OCI-M2 (cell line): Measurements from ENCODE around the gene RAPGEF5.

ENCODE experiments used
- DNase-seq: peaks from one replicate; lab custom pipeline; 2025; ENCODE audit not compliant: unreplicated experiment; lab: John Stamatoyannopoulos, UW

Gene RAPGEF5, protein sequence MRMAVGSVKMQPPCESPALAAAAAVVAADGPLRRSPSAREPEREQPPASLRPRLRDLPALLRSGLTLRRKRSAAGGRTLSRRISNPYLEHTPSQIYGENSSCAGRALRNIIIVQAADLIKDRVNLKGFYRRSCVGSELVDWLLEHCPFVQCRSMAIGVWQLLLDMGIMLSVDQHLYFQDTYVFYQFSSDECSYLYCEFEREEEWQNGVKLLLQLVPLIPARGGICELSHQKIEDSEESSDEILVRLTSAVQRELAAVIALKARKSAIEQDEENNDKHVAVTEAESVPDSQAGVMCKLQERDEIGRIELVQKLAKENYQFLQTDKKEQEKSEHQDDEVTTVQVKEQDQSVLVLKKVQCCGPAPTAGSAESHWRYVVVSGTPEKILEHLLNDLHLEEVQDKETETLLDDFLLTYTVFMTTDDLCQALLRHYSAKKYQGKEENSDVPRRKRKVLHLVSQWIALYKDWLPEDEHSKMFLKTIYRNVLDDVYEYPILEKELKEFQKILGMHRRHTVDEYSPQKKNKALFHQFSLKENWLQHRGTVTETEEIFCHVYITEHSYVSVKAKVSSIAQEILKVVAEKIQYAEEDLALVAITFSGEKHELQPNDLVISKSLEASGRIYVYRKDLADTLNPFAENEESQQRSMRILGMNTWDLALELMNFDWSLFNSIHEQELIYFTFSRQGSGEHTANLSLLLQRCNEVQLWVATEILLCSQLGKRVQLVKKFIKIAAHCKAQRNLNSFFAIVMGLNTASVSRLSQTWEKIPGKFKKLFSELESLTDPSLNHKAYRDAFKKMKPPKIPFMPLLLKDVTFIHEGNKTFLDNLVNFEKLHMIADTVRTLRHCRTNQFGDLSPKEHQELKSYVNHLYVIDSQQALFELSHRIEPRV

DNA sequence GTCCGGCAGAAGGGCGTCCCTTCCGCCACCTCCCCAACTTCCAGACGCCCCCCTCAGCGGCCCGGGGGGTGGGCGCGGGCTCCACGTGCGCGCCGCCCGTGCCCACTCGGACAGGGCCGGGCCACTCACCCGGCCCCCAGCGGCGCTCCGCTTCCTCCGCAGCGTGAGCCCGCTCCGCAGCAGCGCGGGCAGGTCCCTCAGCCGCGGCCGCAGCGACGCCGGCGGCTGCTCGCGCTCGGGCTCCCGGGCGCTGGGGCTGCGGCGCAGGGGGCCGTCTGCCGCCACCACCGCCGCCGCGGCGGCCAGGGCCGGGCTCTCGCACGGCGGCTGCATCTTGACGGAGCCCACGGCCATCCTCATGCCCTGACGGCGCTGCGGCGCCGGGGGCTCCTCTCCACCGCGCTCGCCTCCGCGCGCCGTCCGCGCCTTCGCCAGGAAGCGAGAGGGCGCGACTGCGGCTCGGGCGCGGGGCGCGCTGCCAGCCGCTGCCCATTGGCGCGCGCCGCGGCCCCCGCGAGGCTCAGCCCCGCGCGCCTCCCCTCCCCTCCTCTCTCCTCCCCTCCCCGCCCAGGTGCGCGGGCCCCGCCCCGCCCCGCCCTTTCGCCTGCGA lies at the start of gene RAPGEF5:
TSS of gene RAPGEF5 (minus strand) at position 454 of the 610 bp plus-strand sequence. CDS start at position 360, 94 bp downstream.
- no peak for DNase-seq

DNA sequence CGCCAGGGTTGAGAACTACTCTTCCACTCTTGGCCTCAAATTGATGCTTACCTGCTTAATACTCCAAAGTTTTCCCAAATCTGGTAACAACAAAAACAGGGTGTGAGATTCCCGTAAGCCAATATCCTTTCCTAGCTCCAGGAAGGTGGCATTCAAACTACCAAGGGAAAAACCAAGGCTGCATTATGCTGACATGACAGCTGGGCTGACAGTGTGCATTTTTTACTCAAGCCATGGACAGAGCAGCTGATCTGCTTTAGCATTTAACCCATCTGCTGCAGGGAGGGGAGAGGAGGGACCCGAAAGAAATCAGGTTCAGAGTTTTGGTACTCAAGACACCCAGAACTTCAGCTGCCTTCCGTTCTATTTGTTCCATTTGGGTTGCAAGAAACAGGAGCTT lies 49.8 kb upstream of the RAPGEF5 start:
- DNase-seq, result no peak

DNA sequence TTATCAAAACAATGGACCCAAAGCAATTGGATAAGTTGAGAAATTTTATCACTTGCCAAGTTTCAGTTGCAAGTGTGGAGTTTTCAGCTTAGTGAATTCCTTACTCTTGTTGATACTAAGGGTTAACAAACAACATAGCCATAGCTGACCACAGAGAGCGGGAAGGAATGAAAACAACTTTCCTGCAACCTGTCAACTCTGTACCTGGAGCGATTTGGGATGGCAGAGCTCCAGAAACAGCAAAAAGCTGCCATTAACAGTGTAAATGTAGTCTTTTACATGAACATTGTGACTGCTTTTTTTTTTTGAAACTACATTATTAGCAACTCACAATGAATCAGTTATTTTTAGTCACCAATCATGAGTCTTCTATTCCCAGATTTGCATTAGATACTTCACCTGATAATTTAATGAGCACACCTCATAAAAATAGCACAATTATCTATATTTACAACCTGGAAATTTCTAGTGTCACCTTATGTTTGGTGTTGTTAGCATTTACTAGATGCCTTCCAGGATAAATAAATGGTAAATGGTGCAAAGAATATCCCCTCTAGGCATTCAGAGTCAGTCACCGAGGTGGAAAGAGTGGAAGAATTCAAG lies 47.6 kb upstream of the RAPGEF5 start:
- DNase-seq, result no peak

DNA sequence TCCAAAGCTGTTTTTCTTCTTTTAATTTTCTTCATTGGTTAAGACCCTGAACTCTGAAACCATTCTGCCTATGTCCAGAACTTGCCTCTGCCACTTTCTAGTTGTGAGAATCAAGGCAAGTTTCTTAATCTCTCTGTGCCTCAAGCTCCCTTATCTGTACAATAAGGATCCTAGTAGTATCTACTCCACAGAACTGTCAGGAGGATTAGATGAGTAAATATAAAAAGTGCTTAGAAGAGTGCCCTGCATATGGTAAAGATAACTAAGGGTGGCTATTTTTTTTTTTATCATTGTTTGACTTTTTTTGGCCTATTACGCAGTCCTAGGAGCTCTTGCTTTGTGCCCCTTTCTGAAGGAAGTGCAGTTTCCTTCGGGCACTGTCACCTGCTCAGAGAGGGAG lies 46.4 kb upstream of the RAPGEF5 start:
- no peak for DNase-seq

DNA sequence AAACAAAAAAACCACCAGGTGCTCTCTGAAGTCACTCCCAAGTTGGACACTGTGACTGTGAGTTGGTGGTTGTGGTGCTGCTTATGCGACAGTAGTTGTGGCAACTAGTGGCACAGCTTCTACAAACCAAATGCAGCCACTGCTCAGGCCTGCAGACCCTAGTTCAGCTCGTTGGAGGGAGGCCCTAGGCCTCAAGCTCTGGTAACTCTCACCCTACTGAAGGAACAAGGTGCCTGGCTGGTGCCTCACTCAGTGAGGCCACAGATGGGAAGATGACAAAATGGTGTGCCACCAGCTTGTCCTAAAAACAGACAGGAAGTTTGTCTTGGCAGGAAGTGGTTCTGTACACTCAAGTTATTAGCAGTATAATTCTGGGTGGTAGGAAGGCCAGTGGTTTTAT lies 45.3 kb upstream of the RAPGEF5 start:
- no peak for DNase-seq

DNA sequence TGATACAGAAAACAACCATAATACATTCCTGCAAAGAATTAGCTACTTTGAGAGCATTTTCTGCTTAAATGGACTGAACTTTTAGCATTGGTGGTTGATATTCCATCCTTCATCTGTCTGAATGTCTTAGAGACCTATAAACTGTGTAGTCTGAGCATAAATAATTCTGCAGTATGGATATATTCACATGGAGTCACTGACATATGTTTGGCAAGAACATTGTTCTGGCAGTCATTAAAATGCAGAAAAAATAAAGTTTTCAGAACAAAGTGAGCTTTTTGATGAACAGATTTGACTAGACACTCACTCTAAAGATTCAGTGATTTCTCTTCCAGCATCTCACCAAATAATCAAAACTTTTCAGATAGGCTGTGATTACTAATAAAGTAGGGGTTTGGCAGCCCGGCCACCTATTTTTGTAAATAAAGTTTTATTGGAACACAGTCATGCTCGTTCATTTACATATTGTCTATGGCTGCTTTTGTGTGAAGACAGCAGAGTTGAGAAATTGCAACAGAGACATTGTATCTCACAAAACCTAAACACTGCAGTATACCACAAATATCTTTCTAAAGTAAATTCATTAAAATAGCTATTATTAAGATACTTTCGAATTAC lies 44.1 kb upstream of the RAPGEF5 start:
- DNase-seq, result no peak

DNA sequence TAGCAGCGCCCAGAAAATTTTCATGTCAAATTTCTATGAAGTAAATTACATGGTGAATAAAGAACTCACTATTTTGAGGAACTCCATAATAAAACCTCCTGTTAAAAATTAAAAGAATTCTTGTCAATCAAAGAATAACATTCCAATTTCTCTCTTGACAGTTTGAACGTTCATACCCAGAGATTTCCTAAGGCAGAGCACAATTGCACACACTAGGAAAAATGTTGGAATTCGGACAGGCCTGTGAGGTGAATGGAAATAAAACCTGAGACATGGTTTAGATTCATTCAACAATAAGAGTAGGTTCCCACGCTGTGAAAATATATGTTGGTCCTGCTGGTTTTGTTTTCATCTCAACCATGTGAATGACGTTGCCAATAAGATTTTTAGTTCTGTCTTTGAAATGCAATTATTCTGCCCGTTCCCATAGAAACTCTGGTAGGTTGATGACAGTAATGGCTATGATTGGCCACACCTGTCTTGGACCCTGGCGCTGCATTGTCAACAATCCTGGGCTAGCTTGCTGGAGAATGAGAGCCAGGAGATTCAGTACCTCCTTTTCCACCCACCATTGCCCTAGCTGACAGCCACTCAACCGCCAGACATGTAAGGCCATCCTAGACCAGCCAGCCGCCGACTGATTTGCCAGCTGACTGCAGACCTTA lies 43.3 kb upstream of the RAPGEF5 start:
- no peak for DNase-seq

DNA sequence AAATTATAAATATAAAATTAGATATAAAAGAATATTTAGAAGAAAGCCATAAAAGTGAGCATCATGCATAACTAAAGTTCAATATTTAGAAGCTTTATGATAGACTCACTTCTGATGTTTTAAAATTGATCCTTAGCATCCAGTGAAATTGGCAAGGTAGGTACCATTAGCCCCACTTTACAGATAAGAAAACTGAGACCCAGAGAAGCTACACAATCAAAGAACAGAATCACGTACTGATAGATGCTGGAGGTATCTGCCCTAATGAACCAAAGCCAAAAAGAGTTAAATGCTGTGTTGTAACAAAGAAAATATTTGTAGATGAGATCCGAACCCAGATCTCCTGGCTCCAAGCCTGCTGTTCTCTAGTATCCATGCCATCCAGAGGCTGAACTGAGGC lies 42.6 kb upstream of the RAPGEF5 start:
- DNase-seq, result no peak

DNA sequence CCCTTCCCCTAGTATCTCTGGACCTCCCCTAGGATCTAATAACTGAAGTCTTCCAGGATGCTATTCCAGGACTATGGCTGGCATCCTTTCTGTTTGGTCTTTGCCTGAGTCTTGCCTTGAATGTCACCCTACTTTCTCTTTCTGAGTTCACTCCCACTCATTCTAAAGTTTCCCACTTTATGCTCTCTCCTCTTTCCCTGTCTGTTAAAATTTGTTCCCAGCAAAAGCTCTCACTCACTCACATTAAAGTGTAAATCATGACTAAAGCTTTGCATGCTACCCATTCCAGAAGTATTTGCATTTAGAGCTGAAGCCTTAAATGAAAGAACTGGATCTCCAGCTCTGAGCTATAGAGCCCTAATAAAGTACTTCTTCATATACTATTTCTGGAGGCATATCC lies 42.1 kb upstream of the RAPGEF5 start:
- DNase-seq, result no peak

DNA sequence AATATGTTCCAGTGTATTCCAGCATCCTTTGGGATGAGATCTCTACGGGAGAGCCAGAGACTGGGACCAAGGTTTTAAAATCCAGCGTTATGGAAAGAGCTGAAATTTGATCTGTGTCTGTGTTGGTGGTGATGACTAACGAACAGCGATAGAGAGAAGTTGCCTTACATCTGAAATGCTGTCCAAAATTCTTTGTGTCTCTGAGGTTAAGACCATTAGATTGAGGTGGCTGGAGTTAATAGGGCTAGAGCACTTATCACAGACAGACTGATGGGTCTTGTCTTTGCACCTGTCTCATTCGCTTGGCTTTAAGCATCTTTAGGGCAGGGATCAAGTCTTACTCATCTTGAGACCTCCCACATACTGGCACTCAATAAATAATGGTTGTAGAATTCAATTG lies 41.0 kb upstream of the RAPGEF5 start:
- DNase-seq, result no peak

DNA sequence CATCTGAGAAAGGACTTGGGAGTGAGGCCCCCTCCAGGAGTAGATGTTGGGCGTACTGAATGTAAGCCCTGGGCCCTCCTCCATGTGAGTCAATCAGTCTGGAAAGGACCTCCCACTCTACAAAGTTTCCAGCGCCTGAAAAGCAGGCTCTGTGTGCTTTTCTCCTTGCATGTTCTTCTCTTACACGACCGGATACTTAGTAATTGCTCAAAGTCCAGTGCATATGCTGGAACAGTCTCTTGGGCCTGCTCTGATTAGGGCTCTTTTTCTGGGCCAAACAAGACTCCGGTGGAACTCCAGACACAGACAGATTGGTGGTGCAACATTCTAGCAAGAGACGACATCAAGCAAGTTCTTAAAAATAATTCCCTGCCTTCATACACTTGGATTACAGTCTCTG lies 38.3 kb upstream of the RAPGEF5 start:
- DNase-seq, result no peak

DNA sequence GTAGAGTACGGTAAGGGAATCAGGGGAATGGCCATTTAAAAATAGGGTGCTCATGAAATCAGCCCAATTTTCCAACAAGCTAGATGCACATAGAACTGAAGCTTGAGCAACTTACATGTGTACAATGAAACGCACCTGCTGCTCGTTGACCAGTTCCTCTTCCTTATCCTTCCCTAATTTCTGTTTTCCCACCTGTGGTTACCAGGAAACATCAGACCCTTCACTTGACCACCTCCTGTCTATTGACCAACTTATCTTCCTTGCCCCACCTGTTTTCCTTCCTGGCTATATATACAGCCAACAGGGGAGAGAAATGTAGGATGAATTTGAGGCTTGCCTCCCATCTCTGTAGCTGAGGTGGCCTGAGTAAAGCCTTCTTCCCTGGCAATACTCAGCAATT lies 37.8 kb upstream of the RAPGEF5 start:
- no peak for DNase-seq

DNA sequence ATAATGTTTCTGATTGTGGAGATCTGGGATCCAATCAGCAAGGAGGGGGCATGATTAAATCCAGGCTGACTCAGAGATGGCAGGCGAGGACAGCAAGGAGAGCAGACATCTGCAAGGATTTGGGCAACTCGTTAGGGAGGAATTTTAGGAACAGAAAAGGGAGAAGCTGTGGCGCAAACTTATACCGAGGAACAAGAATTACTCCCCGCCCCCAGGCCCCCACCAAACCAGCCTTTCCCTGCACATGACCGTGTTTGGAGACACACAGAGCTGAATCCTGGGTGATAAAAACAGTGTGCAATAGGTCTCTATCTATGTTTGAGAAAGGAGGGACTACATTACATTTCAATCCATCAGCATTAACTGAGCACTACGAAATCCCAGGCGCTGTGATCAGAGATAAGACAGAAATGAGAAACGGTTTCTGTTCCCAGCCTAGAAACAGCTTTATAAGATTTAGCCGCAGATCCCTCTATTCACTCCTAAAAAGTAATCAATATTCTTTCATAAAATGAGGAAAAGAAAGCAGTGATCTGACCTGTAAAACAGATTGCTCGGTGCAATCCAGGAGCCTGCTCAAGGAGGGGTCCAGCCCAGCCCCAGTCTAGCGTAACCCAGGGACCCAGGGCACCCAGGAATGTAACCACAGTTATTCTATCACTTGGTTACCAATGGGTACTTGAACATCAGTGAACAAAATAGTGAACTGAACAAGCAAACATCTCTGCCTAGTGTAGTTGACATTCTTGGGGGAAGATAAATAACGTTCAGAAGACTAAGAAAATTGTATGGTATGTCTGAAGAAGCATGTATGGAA lies 37.2 kb upstream of the RAPGEF5 start:
- DNase-seq, result no peak

DNA sequence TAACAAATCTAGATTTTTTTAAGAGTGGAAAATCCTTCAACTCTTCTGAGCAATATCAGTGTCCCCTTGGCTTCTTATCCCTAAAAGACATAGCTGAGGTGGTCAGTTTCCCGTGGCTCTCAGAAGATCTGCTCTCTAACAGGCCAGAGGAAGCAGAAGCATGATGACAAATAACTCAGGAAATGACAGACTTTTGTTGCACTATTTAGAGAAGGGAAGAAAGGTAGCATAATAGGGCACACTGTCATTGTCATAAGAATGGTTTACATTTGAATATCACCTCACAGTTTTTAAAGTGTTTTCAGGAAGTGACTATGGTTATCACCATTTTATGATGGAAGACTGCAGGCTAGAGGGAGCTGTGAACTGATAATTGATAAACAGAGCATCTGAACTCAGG lies 33.6 kb upstream of the RAPGEF5 start:
- no peak for DNase-seq

DNA sequence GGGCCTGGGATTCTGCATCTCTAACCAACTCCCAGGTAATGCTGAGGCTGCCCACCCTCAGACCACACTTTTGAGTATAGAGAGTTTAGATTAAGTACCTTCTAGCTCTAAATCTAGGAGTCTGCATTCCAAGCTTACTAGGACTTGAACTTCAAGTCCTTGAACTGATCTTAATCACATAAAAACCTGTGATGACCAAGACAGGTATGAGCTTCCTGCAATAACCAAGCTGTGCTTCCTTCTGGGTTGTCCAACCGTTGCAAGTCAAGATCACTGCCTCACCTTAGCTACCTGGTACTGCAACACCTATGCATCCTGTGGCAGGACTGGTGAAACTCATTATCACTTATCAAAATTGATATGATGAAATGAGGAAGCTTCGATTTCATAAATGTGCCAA lies 32.9 kb upstream of the RAPGEF5 start:
- DNase-seq, result no peak

DNA sequence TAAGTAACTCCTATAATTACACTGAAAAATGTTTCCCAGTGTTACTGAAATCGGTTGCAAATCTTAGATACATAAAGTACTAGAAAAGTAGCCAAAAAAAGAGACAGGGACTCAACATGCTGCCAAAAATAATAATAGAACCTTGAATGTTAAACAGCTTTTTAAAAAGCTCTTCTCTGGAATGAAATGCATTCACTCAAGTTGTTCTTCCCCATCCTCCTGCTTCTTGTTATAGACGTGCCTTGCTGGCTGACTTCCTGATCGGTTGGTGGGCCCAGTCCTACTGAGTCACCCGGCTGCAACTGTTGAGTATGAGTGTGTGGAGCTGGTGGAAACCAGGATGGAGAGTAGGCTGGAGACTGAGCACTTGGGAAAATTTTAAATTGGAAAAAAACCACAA lies 30.6 kb upstream of the RAPGEF5 start:
- DNase-seq, result no peak

DNA sequence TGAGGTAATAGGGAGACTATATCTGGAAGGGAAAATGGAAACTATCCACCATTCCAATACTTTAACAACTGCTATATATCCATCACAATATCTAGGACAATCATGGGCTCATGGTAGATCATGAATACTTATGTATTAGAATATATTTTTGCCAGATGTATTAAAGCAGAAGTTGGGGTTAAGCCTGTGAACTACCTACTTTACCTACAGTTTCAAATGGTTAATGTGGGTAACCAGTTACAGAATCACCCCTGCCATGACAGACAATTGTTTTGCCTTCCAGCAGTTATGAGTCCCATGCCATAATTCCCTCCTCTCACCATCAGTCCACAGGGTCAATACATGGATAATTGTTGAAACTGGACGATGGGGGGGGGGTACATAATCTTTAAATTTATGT lies 29.9 kb upstream of the RAPGEF5 start:
- DNase-seq, result no peak

DNA sequence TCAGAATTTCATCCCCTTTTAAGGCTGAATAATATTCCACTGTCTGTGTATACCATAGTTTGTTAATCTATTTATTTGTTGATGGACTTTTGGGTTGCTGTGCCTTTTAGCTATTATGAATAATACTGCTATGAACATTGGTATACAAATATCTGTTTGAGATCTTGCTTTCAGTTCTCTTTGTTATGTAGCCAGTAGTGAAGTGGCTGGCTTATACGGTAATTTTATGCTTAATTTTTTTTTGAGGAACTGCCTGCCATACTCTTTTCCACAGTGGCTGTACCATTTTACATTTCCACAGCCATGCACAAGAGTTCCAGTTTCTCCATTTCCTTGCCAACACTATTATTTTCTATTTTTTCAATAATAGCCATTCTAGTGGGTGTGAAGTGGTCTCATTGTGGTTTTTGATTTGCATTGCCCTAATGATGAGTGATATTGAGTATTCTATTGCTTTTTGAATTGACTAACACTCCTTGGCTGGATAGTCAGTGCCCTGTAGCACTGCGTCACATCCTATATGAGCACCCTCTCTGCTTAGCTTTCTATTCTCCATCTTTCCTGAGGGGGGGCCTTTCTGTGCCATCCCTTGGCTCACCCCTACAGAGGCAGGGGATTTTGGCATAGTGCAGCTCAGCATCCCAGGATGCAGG lies 29.4 kb upstream of the RAPGEF5 start:
- DNase-seq, result no peak

DNA sequence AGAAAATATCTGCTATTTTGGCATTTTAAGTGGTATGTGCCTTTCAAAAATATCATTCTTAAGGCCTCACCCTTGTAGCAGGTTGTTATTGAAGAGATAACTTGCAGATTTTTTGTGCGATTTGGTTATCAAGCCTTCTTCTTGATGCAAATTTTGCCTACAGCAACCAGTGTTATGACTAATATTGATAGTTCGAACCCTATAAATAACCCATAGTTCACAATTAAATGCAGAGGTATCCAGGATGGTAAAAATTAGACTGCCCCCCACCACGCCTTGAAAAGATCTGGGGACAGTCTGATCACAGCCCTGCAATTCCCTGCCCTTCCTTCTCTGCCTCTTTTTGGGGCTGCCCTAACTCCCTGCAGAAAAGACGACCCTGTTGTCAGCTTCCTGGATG lies 28.4 kb upstream of the RAPGEF5 start:
- DNase-seq, result no peak
